Activated T-helper 17 cell treated with anti-CD3 and anti-CD28 coated beads, Interleukin-2, amount 50 U/mL, for 72 hours (primary cell): ENCODE results near the gene ST6GAL1. TPM values are rescaled to one million over a fixed set of nuclear protein-coding genes. Genes with fewer than 3 reads are reported as not detected.
"Not testable (repeated sequence)": the region's sequence is repeated elsewhere in the genome, so short reads cannot be mapped to it uniquely, and the experiment has no call there.

Experiments used
- ATAC-seq: fragments of 150-1000 bp; cut with Tn5 transposase; replicated peaks from 2 replicates; pipeline ENCODE4 v1.10.0; 2021; ENCODE audit warnings: mild to moderate bottlenecking, moderate library complexity
- H3K27ac Mint-ChIP-seq: one replicate; pipeline ENCODE4 v1.8.0; 2022; ENCODE audit warnings: mixed read lengths
- H3K27me3 Mint-ChIP-seq: one replicate; pipeline ENCODE4 v1.8.0; 2022; ENCODE audit warnings: mixed read lengths
- H3K36me3 Mint-ChIP-seq: one replicate; pipeline ENCODE4 v1.8.0; 2022; ENCODE audit warnings: low read depth, mild to moderate bottlenecking, mixed read lengths
- H3K4me1 Mint-ChIP-seq: one replicate; pipeline ENCODE4 v1.8.0; 2022; ENCODE audit warnings: mixed read lengths
- H3K4me3 Mint-ChIP-seq: one replicate; pipeline ENCODE4 v1.8.0; 2022; ENCODE audit warnings: mild to moderate bottlenecking, mixed read lengths
- H3K9me3 Mint-ChIP-seq: one replicate; pipeline ENCODE4 v1.8.0; 2022; ENCODE audit warnings: mixed read lengths
- total RNA-seq, 2 donors: library from RNA; stranded (reverse); gene quantifications; one replicate each; pipeline ENCODE4 v1.2.3, GENCODE V29; 2022

The ST6GAL1 gene
- total RNA-seq, 2 donors from 2014 or later = 68.0 to 77.4 TPM

DNA sequence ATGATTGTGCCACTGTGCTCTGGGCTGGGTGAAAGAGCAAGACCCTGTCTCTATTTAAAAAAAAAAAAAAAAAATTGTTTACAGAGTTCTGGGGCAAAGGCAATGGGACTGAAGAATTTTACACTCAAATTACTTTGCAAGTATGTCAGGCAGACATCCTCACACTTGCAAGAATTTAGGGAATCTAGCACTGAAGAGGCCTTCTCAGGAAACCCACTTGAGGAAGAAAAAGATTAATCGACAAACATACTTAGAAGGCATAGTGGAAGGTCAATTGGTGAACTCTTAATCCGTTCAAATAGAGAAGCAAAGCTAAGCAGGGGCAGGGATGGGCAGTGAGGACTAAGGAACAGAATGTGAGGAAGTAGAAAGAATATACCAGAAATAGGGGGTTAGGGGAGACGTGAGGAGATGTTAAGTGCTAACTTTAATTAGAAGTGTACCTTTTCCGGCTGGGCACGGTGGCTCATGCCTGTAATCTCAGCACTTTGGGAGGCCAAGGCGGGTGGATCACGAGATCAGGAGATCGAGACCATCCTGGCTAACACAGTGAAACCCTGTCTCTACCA, 15.0 kb downstream of the ST6GAL1 start:
- Mint-ChIP-seq H3K36me3 (peaks cover 58% of the 10 kb centered on the region), H3K9me3 (no peaks in the 10 kb centered on the region), H3K4me1 (peaks cover 37% of the 10 kb centered on the region), H3K27ac (no peak overlapping the region), H3K27me3 (no peaks in the 10 kb centered on the region), H3K4me3 (no peak overlapping the region)
- ATAC-seq = no peak

DNA sequence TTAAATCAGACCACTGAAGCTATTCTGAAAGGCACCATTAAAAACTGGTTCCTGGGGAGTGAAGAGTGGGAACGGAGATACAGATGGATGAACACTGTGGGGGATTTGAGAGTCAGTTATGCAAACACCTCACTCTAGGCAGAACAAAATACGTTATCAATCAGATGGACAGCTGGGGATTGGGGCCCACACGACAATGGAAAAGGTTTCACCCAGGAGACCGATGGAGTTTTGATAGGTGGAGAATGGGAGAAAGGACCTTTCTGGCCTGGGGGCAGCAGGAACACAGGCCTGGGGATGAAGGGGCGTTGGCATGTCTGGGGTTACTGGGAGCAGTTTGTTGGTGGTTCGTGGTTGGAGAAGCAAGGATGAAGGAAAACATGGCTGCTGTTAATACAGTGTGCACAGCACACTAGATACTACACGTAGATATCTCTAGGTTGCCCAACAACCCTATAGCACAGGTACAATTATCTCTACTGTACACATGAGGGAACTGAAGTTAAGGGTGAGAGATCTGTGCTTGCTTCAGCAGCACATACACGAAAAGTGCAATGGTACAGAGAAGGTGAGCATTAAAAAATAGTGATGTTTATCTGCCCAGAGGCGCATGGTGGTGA, 16.5 kb downstream of the ST6GAL1 start:
- no peak for ATAC-seq
- Mint-ChIP-seq H3K4me3 (no peak overlapping the region), H3K9me3 (peaks cover 4% of the 10 kb centered on the region), H3K27me3 (no peaks in the 10 kb centered on the region), H3K27ac (peak overlapping the region; percentile 61), H3K4me1 (peaks cover 40% of the 10 kb centered on the region), H3K36me3 (peaks cover 67% of the 10 kb centered on the region)

DNA sequence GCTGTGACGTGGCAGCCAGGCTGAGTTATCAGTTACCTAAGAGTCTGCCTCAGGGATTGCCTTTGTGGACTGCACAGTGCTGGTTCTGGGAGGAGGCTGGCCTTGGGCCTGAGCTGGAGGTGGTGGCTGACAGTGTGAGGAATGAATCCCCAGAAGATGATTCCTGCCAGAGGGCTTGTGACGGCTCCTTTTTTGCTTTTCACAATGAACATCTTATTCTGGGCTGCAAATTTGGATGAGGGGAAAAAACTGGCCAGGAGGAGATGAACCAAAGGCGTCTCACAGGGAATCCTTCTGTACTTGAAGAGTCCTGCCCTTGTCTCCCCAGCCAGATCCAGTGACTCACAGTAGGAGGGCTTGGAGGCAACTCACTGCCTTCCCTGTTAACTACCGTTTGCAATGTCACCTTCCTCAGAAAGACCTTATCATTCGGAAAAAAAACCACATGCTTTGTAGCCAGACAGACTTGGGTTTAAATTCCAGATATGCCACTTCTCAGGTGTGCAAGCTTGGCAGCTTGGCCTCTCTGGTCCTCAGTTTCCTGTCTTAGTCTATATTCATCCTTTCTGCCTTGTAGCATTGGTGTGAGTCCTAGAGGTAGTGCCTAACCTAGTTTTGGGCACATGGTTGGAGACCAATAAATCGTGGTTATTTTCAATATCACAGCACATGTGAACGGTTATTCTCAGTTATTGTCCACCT, 19.1 kb downstream of the ST6GAL1 start:
- peaks cover 7% of the 10 kb centered on the region for H3K9me3 Mint-ChIP-seq
- ATAC-seq = no peak
- H3K4me1 Mint-ChIP-seq = peaks cover 61% of the 10 kb centered on the region
- no peaks in the 10 kb centered on the region for H3K27me3 Mint-ChIP-seq
- H3K36me3 Mint-ChIP-seq = peaks cover 63% of the 10 kb centered on the region
- H3K27ac Mint-ChIP-seq = peak overlapping the region; percentile 45
- no peak overlapping the region for H3K4me3 Mint-ChIP-seq

DNA sequence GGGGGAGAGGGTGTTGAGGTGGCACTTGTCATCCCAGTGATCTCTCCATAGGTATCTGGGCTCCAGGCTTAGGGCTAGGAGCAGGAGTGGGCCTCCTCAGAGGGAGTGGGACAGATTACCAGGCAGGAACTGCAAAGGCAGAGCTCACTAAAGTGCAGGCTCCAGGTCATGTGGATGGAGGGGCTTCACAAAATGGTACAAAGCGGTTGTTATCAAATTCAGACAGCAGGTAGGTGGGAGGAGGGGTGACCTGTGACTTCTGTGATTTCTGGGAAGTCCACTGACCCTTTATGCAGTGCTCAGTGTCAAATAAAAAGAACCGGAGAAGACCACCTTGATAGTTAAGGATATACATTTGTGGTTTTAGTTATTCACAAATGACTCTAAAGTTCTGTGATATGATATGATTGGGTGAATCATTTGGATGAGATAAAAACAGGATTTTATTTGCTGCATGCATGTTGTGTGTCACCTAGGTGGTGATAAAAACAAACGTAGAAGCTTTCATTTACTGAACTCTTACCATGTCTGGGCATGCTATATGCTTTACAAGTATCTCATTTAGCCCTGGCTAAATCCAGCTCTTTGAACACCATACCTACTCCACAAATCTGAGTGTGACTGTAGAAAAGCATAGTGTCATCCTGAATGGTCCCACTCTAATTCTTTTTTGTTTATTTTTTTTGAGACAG, 20.2 kb downstream of the ST6GAL1 start:
- H3K9me3 Mint-ChIP-seq = peaks cover 7% of the 10 kb centered on the region
- no peak overlapping the region for H3K4me3 Mint-ChIP-seq
- peaks cover 67% of the 10 kb centered on the region for H3K4me1 Mint-ChIP-seq
- H3K36me3 Mint-ChIP-seq = peaks cover 52% of the 10 kb centered on the region
- peak overlapping the region; percentile 21 for H3K27ac Mint-ChIP-seq
- no peak for ATAC-seq
- no peaks in the 10 kb centered on the region for H3K27me3 Mint-ChIP-seq

DNA sequence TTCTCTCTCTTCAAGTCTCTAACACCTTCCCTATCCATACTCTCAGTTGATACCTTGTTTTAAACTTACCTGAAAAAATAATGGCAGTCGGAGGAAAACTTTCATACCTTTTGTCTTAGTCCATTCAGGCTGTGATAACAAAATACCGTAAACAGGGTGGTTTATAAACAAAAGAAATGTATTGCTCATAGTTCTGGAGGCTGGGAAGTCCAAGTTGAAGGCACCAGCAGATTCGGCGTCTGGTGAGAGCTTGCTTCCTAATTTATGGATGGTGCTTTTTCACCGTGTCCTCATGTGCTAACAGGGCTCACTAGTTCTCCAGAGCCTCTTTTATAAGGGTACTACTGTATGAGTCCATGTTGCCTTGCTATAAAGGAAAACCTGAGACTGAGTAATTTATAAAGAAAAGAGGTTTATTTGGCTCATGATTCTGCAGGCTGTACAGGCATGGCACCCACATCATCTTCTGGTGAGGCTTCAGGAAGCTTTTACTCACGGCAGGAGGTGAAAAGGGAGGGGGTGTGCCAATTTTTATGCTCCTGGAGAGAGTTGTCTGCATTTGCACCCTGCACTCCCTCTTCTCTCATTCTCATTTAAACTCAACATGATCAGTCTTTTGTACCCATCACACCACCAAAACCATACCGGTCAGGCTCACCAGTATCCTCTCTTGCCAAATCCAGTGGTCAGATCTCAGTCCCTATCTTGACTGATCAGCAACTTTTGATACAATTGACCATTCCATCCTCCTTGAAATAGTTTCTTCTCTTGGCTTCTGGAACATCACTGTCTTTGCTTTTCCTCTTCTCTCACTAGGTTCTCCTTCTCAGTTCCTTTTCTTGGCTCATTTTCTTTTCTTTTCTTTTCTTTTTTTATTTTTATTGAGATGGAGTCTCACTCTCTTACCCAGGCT, 21.6 kb downstream of the ST6GAL1 start:
- peaks cover 53% of the 10 kb centered on the region for H3K36me3 Mint-ChIP-seq
- no peaks in the 10 kb centered on the region for H3K27me3 Mint-ChIP-seq
- H3K27ac Mint-ChIP-seq = peak overlapping the region; percentile 90
- H3K9me3 Mint-ChIP-seq = peaks cover 7% of the 10 kb centered on the region
- peak overlapping the region; percentile 86 for H3K4me3 Mint-ChIP-seq
- peak; percentile 8 for ATAC-seq
- H3K4me1 Mint-ChIP-seq = peaks cover 60% of the 10 kb centered on the region

DNA sequence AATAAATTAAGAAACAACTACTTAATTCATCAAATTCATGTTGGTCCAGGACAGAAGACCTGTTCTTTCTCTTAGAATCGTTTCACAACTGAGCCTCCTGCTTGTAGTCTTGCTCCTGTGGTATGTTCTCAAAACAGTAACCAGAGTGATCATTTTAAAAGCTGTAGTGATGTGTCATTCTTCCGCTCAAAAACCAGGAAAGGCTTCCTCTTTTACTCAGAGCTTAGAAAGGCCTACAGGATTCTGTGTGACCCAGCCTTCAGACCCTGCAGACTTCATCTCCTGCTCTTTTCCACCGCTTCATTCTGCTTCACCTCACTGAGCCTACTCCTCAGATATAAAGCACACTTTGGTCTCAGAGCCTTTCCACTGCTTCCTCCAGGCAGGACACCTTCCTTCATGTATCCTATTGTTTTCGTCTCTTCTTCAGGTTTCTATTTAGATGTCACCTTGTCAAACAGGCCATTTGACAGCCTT, 22.7 kb downstream of the ST6GAL1 start:
- Mint-ChIP-seq H3K27me3 (no peaks in the 10 kb centered on the region), H3K4me1 (peaks cover 57% of the 10 kb centered on the region), H3K36me3 (peaks cover 56% of the 10 kb centered on the region), H3K27ac (peak overlapping the region; percentile 90), H3K9me3 (peaks cover 7% of the 10 kb centered on the region), H3K4me3 (peak overlapping the region; percentile 86)
- peak; percentile 96 for ATAC-seq

DNA sequence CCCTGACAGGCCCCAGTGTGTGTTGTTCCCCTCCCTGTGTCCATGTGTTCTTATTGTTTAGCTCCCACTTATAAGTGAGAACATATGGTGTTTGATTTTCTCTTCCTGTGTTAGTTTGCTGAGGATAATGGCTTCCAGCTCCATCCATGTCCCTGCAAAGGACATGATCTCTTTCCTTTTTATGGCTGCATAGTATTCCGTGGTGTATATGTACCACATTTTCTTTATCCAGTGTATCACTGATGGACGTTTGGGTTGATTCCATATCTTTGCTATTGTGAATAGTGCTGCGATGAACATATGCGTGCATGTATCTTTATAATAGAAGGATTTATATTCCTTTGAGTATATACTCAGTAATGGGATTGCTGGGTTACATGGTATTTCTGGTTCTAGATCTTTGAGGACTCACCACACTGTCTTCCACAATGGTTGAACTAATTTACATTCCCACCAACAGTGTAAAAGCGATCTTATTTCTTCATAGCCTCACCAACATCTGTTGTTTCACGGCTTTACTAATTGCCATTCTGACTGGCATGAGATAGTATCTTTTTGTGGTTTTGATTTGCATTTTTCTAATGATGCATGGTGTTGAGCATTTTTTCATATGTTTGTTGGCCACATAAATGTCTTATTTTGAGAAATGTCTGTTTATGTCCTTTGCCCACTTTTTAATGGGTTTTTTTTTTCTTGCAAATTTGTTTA, 23.8 kb downstream of the ST6GAL1 start:
- ATAC-seq = peak; percentile 37
- H3K27me3 Mint-ChIP-seq, H3K9me3 Mint-ChIP-seq: not testable (repeated sequence)
- peaks cover 56% of the 10 kb centered on the region for H3K36me3 Mint-ChIP-seq
- peak overlapping the region; percentile 86 for H3K4me3 Mint-ChIP-seq
- peaks cover 51% of the 10 kb centered on the region for H3K4me1 Mint-ChIP-seq
- H3K27ac Mint-ChIP-seq = peak overlapping the region; percentile 90

DNA sequence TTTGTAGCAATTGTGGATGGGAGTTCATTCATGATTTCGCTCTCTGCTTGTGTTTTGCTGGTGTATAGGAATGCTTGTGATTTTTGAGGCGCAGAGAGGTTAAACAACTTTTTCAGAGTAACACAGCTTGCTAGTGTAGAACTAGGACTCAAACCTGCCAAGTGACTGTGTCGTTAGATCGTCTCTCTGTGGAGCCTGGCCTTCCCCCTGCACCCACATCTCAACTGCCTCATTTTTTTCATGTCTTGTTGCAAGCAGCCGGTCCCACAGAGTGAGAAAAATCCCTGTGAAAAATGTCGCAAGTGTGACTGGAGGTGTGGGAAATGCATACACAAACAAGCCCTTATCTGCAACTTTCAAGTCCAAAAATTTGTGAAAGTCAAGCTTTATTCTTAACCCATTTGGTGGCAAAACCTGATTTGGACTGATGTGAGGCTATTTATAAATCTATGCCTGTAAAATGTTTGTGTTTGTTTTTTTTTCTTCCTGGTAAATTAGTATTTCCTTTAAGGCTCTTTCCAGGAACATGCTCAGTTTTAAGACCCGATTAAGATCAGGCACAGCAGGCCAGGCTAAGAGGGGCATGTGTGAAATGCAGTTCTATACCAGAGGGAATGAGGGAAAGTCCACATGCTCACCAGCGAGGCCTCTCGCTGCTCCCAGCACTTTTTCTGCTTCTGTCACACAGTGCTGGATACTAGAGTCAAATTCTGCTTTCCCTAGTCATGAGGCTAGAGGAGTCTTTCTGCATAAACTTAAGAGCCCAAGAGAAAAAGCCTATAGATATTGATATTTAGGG, 25.8 kb downstream of the ST6GAL1 start:
- H3K27ac Mint-ChIP-seq = peak overlapping the region; percentile 6
- ATAC-seq = no peak
- H3K9me3 Mint-ChIP-seq = peaks cover 7% of the 10 kb centered on the region
- H3K4me3 Mint-ChIP-seq = no peak overlapping the region
- peaks cover 48% of the 10 kb centered on the region for H3K4me1 Mint-ChIP-seq
- peaks cover 47% of the 10 kb centered on the region for H3K36me3 Mint-ChIP-seq
- no peaks in the 10 kb centered on the region for H3K27me3 Mint-ChIP-seq

DNA sequence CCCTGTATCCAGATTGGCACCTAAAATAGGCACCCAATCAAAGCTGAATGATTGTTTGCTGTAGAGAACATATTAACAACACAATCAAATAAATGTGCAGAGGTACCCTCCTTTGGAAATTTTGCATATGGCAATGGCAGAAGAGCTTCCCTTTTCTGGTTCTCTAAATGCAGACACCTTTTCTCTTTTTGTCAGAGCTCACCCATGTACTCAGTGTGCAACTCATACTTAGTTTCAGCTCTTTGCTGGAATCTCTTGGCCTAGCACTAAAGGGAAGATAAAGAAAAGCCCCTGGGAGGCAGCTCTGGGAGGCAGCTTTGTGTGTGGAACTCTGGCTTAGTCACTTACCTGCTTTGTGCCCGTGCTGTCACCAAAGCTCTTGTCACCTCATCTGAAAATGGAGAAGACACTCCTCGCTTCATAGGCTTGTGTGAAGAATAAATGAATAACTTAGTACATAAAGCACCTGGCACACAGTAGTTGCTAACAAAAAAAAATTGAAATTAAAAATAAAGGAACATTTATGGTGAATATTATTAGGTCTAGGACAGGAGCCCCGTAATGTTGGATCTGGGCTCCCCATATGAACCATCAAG, 28.8 kb downstream of the ST6GAL1 start:
- Mint-ChIP-seq H3K27me3 (no peaks in the 10 kb centered on the region), H3K36me3 (peaks cover 30% of the 10 kb centered on the region)
- ATAC-seq = peak; percentile 24

DNA sequence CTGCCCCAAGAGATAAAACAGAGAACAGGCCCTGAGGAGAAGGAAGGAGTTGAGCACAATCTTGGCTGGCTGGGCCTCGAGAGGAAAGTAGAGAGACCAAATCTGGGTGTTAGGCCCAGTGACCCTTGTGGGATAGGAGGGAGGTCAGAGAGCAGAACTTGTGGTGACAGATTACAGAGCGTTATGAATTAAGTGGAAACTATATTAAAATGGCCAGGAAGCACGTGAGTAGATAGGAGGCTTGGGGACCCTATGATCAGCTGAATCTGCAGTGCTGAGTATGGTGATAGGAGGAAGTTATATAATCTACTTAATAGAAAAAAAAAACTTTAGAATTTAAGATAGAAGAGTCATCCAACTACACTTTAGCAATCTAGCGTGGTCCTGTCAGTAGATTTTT, 30.0 kb downstream of the ST6GAL1 start:
- Mint-ChIP-seq H3K36me3 (peaks cover 40% of the 10 kb centered on the region), H3K4me1 (peaks cover 28% of the 10 kb centered on the region)

More for the DNA sequence above, 28.8 kb downstream of the ST6GAL1 start:
- H3K4me1 Mint-ChIP-seq = peaks cover 34% of the 10 kb centered on the region
- H3K9me3 Mint-ChIP-seq = no peaks in the 10 kb centered on the region
- H3K27ac Mint-ChIP-seq = peak overlapping the region; percentile 74
- no peak overlapping the region for H3K4me3 Mint-ChIP-seq

DNA sequence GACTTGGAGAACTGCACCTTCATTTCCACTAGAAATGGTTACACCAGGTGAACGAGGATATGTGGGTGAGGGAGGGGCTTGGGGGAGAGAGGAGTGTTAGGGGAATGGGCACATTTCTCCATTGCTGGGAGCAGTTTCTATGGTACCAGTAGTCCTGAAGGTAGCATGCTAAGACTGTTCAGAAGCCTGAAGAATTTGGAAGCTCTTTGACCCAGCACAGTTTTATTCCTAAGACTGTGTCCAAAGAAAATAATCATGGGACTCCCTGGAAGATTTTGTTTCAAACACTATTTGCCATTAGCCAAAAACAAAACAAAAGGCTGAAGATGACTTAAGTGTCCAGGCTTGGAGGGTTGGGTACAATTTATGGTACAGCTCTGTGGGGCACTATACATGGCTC, 32.1 kb downstream of the ST6GAL1 start:
- no peak for ATAC-seq
- Mint-ChIP-seq H3K4me1 (peaks cover 38% of the 10 kb centered on the region), H3K9me3 (no peaks in the 10 kb centered on the region), H3K36me3 (peaks cover 48% of the 10 kb centered on the region), H3K4me3 (no peak overlapping the region), H3K27me3 (no peaks in the 10 kb centered on the region), H3K27ac (peak overlapping the region; percentile 24)

More for the DNA sequence above, 30.0 kb downstream of the ST6GAL1 start:
- no peaks in the 10 kb centered on the region for H3K27me3 Mint-ChIP-seq
- peak overlapping the region; percentile 74 for H3K27ac Mint-ChIP-seq
- no peak for ATAC-seq
- no peaks in the 10 kb centered on the region for H3K9me3 Mint-ChIP-seq
- H3K4me3 Mint-ChIP-seq = peak overlapping the region; percentile 12

DNA sequence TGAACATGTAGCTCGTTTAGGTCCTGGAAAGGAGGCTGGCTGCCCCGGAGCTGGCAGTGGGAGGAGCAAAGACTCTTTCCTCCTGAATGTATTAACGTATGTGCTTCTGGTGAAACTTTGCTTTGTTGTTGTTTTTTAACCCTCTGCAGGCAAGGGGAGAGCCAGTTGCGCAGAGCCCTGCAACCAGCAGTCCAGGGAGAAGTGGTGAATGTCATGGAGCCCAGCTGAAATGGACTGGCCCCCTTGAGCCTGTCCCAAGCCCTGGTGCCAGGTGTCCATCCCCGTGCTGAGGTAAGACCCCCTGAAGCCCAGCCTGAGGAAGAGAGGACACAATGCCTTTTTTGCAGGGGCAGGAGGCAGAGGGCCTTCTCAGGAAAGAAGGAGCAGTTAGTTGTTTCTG, 33.3 kb downstream of the ST6GAL1 start:
- H3K4me3 Mint-ChIP-seq = no peak overlapping the region
- peaks cover 38% of the 10 kb centered on the region for H3K4me1 Mint-ChIP-seq
- no peaks in the 10 kb centered on the region for H3K9me3 Mint-ChIP-seq
- no peak for ATAC-seq
- H3K36me3 Mint-ChIP-seq = peaks cover 58% of the 10 kb centered on the region
- H3K27ac Mint-ChIP-seq = peak overlapping the region; percentile 22
- no peaks in the 10 kb centered on the region for H3K27me3 Mint-ChIP-seq
